GM18858 (cell line): ENCODE measurements around the gene KRTAP10-1.
"Not testable (repeated sequence)": the region's sequence is repeated elsewhere in the genome, so short reads cannot be mapped to it uniquely, and the experiment has no call there.

Experiments
- ATAC-seq: cut with Tn5 transposase; IDR thresholded peaks from one replicate; pipeline ENCODE4 v1.9.1; 2021; ENCODE audit not compliant: unreplicated experiment

The KRTAP10-1 gene

GRCh38 chr21:44505673-44506278 lies 34.2 kb downstream of the KRTAP10-1 start:
- ATAC-seq: no peak

DNA sequence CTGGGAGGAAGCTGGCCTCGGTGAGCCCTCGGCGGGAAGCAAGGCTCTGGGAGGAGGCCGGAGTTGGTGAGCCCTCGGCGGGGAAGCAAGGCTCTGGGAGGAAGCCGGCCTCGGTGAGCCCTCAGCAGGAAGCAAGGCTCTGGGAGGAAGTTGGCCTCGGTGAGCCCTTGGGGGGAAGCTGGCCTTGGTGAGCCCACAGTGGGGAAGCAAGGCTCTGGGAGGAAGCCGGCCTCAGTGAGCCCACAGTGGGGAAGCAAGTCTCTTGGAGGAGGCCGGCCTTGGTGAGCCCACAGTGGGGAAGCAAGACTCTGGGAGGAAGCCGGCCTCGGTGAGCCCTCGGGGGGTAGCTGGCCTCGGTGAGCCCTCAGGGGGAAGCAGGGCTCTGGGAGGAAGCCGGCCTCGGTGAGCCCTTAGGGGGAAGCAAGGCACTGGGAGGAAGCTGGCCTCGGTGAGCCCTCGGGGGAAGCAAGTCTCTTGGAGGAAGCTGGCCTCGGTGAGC lies 36.0 kb downstream of the KRTAP10-1 start:
- no peak for ATAC-seq

DNA sequence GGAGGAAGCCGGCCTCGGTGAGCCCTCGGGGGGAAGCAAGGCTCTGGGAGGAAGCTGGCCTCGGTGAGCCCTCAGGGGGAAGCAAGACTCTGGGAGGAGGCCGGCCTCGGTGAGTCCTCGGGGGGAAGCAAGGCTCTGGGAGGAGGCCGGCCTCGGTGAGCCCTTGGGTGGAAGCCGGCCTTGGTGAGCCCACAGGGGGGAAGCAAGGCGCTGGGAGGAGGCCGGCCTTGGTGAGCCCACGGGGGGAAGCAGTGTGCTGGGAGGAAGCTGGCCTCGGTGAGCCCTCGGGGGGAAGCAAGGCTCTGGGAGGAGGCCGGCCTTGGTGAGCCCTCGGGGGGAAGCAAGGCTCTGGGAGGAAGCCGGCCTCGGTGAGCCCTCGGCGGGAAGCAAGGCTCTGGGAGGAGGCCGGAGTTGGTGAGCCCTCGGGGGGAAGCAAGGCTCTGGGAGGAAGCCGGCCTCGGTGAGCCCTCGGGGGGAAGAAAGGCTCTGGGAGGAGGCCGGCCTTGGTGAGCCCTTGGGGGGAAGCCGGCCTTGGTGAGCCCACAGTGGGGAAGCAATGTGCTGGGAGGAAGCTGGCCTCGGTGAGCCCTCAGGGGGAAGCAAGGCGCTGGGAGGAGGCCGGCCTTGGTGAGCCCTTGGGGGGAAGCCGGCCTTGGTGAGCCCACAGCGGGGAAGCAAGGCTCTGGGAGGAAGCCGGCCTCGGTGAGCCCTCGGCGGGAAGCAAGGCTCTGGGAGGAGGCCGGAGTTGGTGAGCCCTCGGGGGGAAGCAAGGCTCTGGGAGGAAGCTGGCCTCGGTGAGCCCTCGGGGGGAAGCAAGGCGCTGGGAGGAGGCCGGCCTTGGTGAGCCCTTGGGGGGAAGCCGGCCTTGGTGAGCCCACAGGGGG lies 36.7 kb downstream of the KRTAP10-1 start:
- ATAC-seq: not testable (repeated sequence)

- no peak for ATAC-seq
Measured at GRCh38 chr21:44502171-44502958, 37.6 kb downstream of the KRTAP10-1 start.

- no peak for ATAC-seq
Measured at GRCh38 chr21:44500111-44500510, 39.9 kb downstream of the KRTAP10-1 start.

- ATAC-seq: no peak
Measured at GRCh38 chr21:44499631-44500030, 40.4 kb downstream of the KRTAP10-1 start.

DNA sequence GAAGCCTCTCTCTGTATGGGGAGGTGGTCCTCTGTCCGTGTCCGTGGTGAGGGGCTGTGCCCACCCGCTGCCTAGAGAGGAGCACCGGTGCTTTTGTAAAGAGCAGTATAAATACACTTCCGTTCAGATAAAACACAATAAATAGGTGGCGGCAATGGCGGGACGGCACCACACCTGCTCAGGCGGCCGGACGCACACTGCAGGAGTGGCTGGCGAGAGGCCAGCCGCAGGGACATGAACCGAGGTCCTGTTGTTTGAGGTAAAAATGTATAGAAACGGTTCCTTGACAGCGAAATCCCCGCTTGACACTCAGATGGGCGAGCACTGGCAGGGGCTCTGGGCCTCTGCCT lies 40.8 kb downstream of the KRTAP10-1 start:
- ATAC-seq: no peak

GRCh38 chr21:44498280-44499210 lies 41.5 kb downstream of the KRTAP10-1 start:
- ATAC-seq: no peak

DNA sequence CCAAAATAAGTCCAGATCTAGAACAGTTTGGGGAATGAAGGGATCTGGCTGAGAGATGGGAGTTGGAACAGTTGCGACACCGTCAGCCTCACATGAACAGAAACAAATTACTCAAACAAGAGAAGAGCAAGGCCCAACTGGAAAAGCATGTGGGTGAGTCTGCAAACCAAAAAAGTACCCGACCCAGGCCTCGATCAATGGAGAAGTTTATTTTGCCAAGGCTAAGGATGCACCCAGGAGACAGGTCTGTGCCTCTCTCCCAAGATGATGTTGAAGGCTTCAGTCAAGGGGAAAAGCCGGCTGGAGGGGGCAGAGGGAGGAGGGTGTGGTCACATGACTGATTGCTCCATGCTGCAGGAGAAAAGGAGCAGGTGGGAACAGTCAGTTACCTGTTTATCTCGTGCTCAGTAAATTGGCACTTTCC lies 42.3 kb downstream of the KRTAP10-1 start:
- ATAC-seq: no peak

DNA sequence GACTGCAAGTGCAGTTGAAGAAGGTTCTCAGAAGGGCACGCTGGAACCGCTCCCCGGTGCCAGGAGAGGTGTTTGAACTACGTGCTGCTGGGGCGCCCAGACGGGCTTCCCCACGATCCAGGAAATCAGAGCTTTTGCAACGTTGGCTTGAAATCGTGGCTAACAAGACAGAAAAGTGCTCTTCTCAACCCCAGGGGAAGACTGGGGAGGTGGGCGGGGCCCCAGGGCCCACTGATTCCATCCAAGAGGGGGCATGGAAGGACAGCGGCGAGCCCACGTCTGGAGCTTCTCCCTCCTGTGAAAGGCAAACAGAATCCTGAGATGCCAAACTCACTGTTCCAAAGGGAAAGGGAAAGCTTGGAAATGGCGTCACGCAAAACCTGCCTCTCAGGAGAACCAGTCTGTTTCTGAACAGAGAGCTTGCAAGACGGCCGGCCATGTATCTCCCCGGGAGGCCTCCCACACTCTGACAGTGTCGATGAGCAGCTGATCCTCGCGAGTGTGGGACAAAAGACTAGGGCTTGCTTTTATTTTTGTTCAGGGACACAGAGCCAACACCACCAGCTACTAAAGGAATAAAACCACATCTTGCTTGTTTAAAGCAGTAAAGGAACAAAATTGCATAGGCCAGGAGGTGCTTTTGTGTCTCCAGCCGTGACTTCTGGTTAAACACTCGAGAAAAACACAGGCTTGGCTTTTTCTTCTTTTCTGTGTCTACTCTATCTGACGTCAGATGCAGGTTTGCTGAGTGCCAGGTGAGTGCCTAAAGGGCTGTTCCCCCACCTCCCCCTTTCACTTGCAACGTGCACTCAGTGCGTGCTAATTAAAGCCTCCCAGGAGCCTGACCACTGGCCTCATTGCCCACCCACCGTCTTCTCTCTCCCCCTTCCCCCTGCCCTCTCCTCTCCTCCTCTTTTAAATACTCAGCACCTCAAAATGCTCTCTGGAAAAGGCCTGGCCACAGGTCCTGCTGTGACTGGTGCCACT lies 43.1 kb downstream of the KRTAP10-1 start:
- ATAC-seq: no peak

GRCh38 chr21:44495611-44496563 lies 44.1 kb downstream of the KRTAP10-1 start:
- ATAC-seq: no peak

DNA sequence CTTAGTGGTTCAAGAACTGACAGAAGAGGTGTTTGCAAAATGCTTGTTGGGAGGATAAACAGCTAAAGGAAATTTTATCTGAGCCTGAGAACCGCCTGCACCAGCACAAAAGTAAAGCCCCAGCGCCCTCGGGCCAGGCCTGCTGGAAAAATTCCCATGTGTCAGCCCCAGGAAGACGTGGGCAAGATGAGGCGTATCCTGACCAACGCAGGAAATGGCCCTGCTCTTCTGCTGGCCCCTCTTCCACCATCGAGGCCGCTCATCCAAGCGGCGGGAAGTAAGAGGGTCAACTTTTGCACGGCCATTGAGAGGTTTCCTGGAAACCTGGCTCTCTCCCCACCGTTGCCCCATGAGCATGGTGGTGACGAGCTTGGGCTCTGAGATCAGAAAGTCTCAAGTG lies 45.0 kb downstream of the KRTAP10-1 start:
- ATAC-seq: no peak

DNA sequence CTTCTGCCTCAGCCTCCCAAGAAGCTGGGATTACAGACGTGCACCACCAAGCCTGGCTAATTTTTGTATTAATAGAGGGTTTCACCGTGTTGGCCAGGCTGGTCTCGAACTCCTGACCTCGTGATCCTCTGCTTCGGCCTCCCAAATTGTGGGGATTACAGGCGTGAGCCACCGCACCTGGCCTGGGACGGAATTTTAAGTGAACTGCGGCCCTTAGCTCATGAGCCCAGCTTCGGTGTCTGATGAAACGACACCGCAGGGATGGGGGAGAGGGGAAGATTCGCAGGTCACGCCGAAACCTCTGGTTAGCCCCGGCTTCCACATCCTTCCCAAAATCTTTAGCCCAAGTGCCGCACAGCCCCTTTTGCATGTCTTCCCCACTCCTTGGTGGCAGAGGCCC lies 45.6 kb downstream of the KRTAP10-1 start:
- ATAC-seq: no peak

DNA sequence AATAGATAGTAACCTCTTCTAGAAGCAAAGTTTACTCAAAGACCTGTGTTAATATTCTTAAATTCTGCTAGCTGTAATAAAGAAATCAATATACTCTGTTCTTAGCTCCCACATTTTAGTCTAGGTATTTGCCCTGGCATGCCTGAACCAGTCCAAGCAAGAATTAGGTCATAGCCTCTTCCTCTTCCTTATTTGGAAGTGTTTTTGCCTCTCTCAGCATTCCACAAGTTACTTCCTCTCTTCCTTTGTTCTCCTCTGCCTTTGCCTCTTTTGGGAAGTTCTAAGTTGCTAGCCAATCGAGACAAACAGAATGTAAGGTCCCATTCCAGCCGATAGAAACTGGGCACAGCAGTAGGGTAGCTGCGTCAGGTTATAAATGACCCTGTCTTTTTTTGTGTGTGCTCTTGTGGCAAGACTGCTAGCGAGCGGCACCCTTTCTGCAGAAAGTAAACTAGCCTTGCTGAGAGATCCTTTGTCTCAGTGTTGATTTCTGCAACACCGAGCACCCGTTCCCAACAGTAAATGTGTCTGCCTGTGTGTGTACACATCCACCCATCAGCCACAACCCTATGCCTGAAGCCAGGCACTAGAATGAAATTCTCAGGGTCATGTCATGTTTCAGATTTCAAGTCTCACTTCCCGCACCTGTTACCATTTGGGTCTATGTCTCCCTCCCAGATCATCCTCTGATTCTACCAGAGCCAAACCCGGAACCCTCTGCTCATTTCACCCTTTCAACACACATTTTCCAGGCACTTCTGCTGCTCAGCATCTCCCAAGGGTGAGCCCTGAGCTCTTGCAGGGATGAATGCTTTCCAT lies 47.2 kb downstream of the KRTAP10-1 start:
- ATAC-seq: no peak

GRCh38 chr21:44490816-44491215 lies 49.2 kb downstream of the KRTAP10-1 start:
- ATAC-seq: no peak

GRCh38 chr21:44490405-44490804 lies 49.6 kb downstream of the KRTAP10-1 start:
- ATAC-seq: no peak

DNA sequence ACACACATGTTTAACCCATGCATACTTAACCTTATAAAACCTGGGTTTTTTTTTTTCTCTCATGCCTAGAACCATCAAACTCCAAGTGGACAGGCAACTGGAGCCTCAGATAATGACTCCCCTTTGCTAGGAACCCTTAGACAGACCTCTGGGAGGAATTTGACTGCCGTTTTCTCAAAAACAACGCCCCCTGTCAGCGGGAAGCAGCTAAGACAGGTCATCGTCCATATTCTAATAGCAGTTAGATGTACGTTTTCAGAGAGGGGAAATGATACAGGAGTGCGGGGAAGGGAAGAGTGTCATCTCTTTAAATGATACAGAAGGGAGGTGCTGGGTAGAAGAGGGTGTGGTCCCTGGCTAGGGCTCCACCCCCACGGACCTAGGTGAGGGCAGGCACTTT lies 50.0 kb downstream of the KRTAP10-1 start:
- no peak for ATAC-seq
